Tibial artery (tissue), 4 donors: ENCODE measurements around the gene ANTXRL.
A peak's percentile ranks its signal among the peaks of the same experiment; 100 is the strongest.

Experiments
- DNase-seq, 2 donors: peaks; one replicate each; pipeline ENCODE4 v3.0.0-alpha.2; 2019
- H3K27ac ChIP-seq, 2 donors: fragments of 200-600 bp; sonication (generic) in 1 of 2; 1 replicate in 1 of 2; 2 replicates in 1 of 2; pipeline ENCODE4 v1.5.1; 2018 to 2019; ENCODE audit warnings: mild to moderate bottlenecking in 1 of 2
- H3K27me3 ChIP-seq, 2 donors: fragments of 200-600 bp; sonication (generic) in 1 of 2; one replicate each; pipeline versions ENCODE4 v1.5.1 to v1.6.0; 2016 to 2019
- H3K36me3 ChIP-seq, 3 donors: fragments of 200-600 bp; sonication (generic) in 2 of 3; one replicate each; pipeline ENCODE4 v1.5.1; 2016 to 2019; ENCODE audit warnings: mild to moderate bottlenecking in 2 of 3
- H3K4me1 ChIP-seq, 4 donors: fragments of 200-600 bp; sonication (generic) in 2 of 4; 1 replicate in 3 of 4; 2 replicates in 1 of 4; pipeline ENCODE4 v1.5.1; 2016 to 2019
- H3K4me3 ChIP-seq, 2 donors: fragments of 200-600 bp; sonication (generic) in 1 of 2; 1 replicate in 1 of 2; 2 replicates in 1 of 2; pipeline ENCODE4 v1.5.1; 2018 to 2019; ENCODE audit warnings: mild to moderate bottlenecking in 2 of 2
- H3K9me3 ChIP-seq, 3 donors: fragments of 200-600 bp; sonication (generic) in 1 of 3; one replicate each; pipeline ENCODE4 v1.5.1; 2016 to 2019
- intact Hi-C: fragments of 100-400 bp; cut with DNase I; formaldehyde crosslinking; loops from one replicate; pipeline ENCODE4 v1.15.0; 2023; ENCODE audit warnings: low total_unique reads
- TF ChIP-seq, protein P1 (sequence below), 2 experiments: fragments of 200-600 bp in 1 of 2; fragments of 450-650 bp in 1 of 2; IDR thresholded peaks; one replicate each; pipeline ENCODE4 v1.5.1; 2017 to 2019; ENCODE audit warnings: antibody characterized with exemption in 2 of 2, mild to moderate bottlenecking in 1 of 2, moderate library complexity in 1 of 2

ANTXRL gene

DNA sequence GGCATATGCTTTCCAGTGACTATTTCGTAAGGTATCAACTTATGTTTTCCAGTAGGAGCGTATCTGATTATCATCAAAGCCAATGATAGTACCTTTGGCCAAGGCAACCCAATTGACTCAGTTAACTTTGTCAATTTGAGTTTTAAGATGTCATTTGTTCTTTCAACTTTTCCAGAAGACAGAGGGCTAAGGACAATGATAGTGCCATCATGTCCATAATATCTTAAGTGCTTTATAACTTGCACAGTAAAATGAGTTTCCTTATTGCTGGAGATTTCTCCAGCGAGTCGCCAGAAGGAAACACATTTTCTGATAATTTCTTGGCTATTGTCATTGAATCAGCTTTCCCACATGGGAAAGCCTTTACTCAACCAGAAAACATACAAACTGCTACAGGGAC, 35.0 kb downstream of the ANTXRL start:
- Histone ChIP-seq H3K9me3 (no peaks in the 10 kb centered on the region), H3K4me1 (peaks cover 0 to 15% (median 7%) of the 10 kb centered on the region in 4 donors), H3K4me3 (no peak overlapping the region), H3K27me3 (no peaks in the 10 kb centered on the region), H3K27ac (no peak overlapping the region), H3K36me3 (no peaks in the 10 kb centered on the region)
- intact Hi-C loops = loop anchor here (10.0 kb wide), 1 partner anchor 97 kb away; no protein-coding TSS in a partner anchor
- TF ChIP-seq, protein P1, sequence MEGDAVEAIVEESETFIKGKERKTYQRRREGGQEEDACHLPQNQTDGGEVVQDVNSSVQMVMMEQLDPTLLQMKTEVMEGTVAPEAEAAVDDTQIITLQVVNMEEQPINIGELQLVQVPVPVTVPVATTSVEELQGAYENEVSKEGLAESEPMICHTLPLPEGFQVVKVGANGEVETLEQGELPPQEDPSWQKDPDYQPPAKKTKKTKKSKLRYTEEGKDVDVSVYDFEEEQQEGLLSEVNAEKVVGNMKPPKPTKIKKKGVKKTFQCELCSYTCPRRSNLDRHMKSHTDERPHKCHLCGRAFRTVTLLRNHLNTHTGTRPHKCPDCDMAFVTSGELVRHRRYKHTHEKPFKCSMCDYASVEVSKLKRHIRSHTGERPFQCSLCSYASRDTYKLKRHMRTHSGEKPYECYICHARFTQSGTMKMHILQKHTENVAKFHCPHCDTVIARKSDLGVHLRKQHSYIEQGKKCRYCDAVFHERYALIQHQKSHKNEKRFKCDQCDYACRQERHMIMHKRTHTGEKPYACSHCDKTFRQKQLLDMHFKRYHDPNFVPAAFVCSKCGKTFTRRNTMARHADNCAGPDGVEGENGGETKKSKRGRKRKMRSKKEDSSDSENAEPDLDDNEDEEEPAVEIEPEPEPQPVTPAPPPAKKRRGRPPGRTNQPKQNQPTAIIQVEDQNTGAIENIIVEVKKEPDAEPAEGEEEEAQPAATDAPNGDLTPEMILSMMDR (IDR thresholded peaks at IDR 0.05) = no peak
- DNase-seq = no peak

DNA sequence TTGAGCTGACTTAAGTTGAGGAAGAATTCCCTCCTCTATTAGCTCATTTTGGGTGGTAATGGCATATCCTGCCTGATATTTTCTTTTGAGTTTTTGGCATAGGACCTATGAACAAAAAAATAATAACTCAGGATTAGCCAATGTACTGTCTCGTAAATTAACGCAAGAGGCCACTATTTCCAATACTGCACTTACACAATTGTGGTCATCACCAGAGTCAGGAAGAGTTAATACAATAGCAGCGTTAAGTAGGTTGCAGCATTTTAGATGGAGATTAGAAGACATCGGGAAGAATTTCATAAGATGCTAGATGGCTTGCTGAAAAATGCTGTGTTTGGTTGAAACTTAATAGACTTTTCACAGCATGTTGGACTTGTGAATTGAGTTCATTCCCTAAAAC, 36.4 kb downstream of the ANTXRL start:
- Histone ChIP-seq H3K27me3 (no peaks in the 10 kb centered on the region), H3K4me1 (peaks cover 0 to 15% (median 7%) of the 10 kb centered on the region in 4 donors), H3K27ac (no peak overlapping the region), H3K9me3 (no peaks in the 10 kb centered on the region), H3K4me3 (no peak overlapping the region), H3K36me3 (no peaks in the 10 kb centered on the region)
- DNase-seq = no peak
- TF ChIP-seq, protein P1 (IDR thresholded peaks at IDR 0.05) = no peak
- intact Hi-C loops = loop anchor here (10.0 kb wide), 1 partner anchor 98 kb away; no protein-coding TSS in a partner anchor

DNA sequence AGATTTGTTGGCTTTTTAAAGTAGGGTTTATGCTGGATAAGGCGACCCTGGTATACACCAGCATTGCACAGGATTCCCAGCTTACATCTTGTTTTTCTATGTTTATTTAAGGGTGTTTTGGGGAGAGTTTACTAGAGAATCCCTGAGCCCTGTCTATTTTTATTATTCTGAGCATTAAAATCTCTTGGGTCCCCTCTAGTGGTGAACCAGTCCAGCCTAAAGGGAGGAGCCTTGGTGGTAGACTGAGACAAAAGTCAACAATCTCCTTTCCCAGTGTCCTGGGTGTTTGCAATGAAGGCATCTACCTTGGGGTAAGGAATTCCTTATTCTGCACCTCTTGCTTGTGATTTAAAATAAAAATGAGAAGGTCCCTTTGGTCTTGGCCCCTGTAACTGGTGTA, 38.2 kb downstream of the ANTXRL start:
- no peak for DNase-seq

DNA sequence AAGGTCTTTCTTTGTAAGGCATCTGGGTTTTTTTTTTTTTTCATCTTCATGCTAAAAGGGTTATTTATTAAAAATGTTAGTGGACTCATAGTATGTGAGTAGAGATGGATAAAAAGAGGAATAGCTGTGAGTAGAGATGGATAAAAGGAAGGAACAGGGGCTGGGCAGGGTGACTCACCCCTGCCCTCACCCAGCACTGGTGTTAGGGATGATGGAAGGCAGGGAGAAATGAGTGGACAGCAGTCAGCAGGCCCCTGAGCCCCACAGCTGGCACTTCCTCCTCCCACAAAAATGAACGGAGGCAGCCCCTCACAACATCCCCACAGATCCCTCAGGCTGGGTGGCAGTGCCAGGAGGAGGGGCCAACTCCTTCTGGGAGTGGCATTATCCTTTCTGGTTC, 39.3 kb downstream of the ANTXRL start:
- intact Hi-C loops = loop anchor here (10.0 kb wide), 1 partner anchor 101 kb away; no protein-coding TSS in a partner anchor
- H3K36me3 ChIP-seq = no peaks in the 10 kb centered on the region
- TF ChIP-seq, protein P1 (IDR thresholded peaks at IDR 0.05) = no peak
- peaks cover 0 to 15% (median 7%) of the 10 kb centered on the region in 4 donors for H3K4me1 ChIP-seq
- H3K9me3 ChIP-seq = no peaks in the 10 kb centered on the region
- no peaks in the 10 kb centered on the region for H3K27me3 ChIP-seq
- H3K4me3 ChIP-seq = no peak overlapping the region
- DNase-seq = no peak
- H3K27ac ChIP-seq = peak overlapping the region in 1 of 2 donors; percentile 33

More for the DNA sequence above, 38.2 kb downstream of the ANTXRL start:
- H3K4me1 ChIP-seq = peaks cover 0 to 15% (median 7%) of the 10 kb centered on the region in 4 donors
- no peaks in the 10 kb centered on the region for H3K36me3 ChIP-seq
- intact Hi-C loops = loop anchor here (10.0 kb wide), 1 partner anchor 100 kb away; no protein-coding TSS in a partner anchor
- no peaks in the 10 kb centered on the region for H3K9me3 ChIP-seq
- no peak overlapping the region for H3K4me3 ChIP-seq
- no peaks in the 10 kb centered on the region for H3K27me3 ChIP-seq
- H3K27ac ChIP-seq = peak overlapping the region in 1 of 2 donors; percentile 33
- TF ChIP-seq, protein P1 (IDR thresholded peaks at IDR 0.05) = no peak

DNA sequence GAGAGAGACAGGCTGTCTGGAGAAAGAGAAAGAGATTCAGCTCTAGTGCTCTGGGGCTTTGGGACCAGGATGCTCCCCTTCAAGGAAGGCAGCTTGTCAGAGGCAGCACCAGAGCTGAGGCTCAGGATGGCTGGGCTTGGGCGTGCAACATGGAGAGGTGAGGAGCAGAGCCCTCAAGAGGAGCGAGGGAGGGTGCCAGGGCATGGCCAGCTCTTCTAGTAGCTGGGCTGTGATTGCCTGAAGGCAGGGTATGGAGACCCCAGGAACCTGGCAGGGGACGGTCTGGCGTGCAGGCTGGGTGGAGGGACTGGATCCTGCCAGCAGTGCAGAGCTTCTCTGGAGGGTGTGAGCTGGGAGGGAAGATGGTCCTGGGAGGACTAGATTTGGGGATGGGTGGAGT, 40.2 kb downstream of the ANTXRL start:
- intact Hi-C loops = loop anchor here (10.0 kb wide), 1 partner anchor 102 kb away; no protein-coding TSS in a partner anchor
- no peaks in the 10 kb centered on the region for H3K36me3 ChIP-seq
- H3K4me3 ChIP-seq = no peak overlapping the region
- H3K27ac ChIP-seq = no peak overlapping the region
- H3K9me3 ChIP-seq = no peaks in the 10 kb centered on the region
- no peaks in the 10 kb centered on the region for H3K27me3 ChIP-seq
- no peak for DNase-seq
- TF ChIP-seq, protein P1 (IDR thresholded peaks at IDR 0.05) = no peak
- H3K4me1 ChIP-seq = peaks cover 0 to 15% (median 7%) of the 10 kb centered on the region in 4 donors
